ENCODE measurements around the gene RPS23. TPM values are rescaled to one million over a fixed set of nuclear protein-coding genes. Genes with fewer than 3 reads are reported as not detected.

The RPS23 gene
- total and polyA plus RNA-seq, 2 experiments from 2014 or later, result 2,261 to 3,526 TPM

DNA sequence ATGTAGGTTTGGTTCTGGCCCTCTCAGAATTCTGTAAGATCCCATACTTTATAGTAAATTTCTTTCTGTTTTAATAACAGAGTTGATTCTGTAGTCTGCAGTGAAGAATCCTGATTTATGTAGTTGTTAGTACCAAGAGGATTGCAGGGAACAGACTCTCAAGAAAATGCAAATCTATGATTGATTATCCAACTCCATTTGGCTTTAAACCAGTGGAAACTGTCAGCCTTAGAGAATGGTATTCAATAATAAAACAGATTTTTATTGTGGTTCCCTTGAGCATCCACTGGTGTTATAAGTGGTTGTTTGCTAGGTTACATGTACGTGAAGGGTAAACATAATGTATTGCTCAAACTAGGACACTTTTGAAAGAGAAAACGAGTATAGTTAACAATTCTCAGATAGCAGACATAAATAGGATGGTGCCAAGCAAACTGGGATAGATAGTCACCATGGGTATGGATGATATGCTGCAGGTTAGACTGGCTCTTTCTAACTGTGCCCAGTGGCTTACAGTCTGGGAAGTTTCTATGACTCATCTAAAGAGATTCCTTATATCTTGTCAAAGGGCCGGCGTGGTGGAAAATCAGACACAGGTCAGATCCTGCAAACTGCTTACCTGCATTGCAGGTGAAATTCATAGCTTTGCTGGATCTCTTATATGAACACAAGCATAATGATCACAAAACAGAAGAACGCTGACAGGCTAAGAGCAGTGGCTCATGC, 41.7 kb upstream of the RPS23 start:
- peaks cover 3% of the 10 kb centered on the region for H3K27me3 Mint-ChIP-seq (ENCODE audit: insufficient read depth, low read depth, poor library complexity)
- H3K4me1 Mint-ChIP-seq, result no peaks in the 10 kb centered on the region
- no peak for TF ChIP-seq JUNB (IDR thresholded peaks at IDR 0.05; ENCODE audit: unreplicated experiment)
- TF ChIP-seq, protein P1, sequence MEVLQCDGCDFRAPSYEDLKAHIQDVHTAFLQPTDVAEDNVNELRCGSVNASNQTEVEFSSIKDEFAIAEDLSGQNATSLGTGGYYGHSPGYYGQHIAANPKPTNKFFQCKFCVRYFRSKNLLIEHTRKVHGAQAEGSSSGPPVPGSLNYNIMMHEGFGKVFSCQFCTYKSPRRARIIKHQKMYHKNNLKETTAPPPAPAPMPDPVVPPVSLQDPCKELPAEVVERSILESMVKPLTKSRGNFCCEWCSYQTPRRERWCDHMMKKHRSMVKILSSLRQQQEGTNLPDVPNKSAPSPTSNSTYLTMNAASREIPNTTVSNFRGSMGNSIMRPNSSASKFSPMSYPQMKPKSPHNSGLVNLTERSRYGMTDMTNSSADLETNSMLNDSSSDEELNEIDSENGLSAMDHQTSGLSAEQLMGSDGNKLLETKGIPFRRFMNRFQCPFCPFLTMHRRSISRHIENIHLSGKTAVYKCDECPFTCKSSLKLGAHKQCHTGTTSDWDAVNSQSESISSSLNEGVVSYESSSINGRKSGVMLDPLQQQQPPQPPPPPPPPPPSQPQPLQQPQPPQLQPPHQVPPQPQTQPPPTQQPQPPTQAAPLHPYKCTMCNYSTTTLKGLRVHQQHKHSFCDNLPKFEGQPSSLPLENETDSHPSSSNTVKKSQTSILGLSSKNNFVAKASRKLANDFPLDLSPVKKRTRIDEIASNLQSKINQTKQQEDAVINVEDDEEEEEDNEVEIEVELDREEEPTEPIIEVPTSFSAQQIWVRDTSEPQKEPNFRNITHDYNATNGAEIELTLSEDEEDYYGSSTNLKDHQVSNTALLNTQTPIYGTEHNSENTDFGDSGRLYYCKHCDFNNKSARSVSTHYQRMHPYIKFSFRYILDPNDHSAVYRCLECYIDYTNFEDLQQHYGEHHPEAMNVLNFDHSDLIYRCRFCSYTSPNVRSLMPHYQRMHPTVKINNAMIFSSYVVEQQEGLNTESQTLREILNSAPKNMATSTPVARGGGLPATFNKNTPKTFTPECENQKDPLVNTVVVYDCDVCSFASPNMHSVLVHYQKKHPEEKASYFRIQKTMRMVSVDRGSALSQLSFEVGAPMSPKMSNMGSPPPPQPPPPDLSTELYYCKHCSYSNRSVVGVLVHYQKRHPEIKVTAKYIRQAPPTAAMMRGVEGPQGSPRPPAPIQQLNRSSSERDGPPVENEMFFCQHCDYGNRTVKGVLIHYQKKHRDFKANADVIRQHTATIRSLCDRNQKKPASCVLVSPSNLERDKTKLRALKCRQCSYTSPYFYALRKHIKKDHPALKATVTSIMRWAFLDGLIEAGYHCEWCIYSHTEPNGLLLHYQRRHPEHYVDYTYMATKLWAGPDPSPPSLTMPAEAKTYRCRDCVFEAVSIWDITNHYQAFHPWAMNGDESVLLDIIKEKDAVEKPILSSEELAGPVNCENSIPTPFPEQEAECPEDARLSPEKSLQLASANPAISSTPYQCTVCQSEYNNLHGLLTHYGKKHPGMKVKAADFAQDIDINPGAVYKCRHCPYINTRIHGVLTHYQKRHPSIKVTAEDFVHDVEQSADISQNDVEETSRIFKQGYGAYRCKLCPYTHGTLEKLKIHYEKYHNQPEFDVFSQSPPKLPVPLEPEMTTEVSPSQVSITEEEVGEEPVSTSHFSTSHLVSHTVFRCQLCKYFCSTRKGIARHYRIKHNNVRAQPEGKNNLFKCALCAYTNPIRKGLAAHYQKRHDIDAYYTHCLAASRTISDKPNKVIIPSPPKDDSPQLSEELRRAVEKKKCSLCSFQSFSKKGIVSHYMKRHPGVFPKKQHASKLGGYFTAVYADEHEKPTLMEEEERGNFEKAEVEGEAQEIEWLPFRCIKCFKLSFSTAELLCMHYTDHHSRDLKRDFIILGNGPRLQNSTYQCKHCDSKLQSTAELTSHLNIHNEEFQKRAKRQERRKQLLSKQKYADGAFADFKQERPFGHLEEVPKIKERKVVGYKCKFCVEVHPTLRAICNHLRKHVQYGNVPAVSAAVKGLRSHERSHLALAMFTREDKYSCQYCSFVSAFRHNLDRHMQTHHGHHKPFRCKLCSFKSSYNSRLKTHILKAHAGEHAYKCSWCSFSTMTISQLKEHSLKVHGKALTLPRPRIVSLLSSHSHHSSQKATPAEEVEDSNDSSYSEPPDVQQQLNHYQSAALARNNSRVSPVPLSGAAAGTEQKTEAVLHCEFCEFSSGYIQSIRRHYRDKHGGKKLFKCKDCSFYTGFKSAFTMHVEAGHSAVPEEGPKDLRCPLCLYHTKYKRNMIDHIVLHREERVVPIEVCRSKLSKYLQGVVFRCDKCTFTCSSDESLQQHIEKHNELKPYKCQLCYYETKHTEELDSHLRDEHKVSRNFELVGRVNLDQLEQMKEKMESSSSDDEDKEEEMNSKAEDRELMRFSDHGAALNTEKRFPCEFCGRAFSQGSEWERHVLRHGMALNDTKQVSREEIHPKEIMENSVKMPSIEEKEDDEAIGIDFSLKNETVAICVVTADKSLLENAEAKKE (CRISPR knock-in tag; IDR thresholded peaks at IDR 0.05), result no peak
- TF ChIP-seq, protein P2, sequence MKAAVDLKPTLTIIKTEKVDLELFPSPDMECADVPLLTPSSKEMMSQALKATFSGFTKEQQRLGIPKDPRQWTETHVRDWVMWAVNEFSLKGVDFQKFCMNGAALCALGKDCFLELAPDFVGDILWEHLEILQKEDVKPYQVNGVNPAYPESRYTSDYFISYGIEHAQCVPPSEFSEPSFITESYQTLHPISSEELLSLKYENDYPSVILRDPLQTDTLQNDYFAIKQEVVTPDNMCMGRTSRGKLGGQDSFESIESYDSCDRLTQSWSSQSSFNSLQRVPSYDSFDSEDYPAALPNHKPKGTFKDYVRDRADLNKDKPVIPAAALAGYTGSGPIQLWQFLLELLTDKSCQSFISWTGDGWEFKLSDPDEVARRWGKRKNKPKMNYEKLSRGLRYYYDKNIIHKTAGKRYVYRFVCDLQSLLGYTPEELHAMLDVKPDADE (IDR thresholded peaks at IDR 0.05), result no peak
- TF ChIP-seq NANOG (IDR thresholded peaks at IDR 0.05; ENCODE audit: borderline replicate concordance), result no peak
- no peak for TF ChIP-seq ZNF114 (CRISPR knock-in tag; IDR thresholded peaks at IDR 0.05)
- TF ChIP-seq ZNF331 (CRISPR knock-in tag; IDR thresholded peaks at IDR 0.05; ENCODE audit: low read depth), result no peak
- TF ChIP-seq, protein P3, sequence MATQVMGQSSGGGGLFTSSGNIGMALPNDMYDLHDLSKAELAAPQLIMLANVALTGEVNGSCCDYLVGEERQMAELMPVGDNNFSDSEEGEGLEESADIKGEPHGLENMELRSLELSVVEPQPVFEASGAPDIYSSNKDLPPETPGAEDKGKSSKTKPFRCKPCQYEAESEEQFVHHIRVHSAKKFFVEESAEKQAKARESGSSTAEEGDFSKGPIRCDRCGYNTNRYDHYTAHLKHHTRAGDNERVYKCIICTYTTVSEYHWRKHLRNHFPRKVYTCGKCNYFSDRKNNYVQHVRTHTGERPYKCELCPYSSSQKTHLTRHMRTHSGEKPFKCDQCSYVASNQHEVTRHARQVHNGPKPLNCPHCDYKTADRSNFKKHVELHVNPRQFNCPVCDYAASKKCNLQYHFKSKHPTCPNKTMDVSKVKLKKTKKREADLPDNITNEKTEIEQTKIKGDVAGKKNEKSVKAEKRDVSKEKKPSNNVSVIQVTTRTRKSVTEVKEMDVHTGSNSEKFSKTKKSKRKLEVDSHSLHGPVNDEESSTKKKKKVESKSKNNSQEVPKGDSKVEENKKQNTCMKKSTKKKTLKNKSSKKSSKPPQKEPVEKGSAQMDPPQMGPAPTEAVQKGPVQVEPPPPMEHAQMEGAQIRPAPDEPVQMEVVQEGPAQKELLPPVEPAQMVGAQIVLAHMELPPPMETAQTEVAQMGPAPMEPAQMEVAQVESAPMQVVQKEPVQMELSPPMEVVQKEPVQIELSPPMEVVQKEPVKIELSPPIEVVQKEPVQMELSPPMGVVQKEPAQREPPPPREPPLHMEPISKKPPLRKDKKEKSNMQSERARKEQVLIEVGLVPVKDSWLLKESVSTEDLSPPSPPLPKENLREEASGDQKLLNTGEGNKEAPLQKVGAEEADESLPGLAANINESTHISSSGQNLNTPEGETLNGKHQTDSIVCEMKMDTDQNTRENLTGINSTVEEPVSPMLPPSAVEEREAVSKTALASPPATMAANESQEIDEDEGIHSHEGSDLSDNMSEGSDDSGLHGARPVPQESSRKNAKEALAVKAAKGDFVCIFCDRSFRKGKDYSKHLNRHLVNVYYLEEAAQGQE (IDR thresholded peaks at IDR 0.05; ENCODE audit: unreplicated experiment), result no peak
- no peak for TF ChIP-seq CREB1 (CRISPR knock-in tag; IDR thresholded peaks at IDR 0.05; ENCODE audit: low read depth)
- TF ChIP-seq EZH2 (IDR thresholded peaks at IDR 0.05; ENCODE audit: low read depth, unreplicated experiment), result no peak
- no peak for TF ChIP-seq EZH2phosphoT487 (IDR thresholded peaks at IDR 0.05; ENCODE audit: unreplicated experiment)
- TF ChIP-seq STAT1 (IDR thresholded peaks at IDR 0.05; ENCODE audit: unreplicated experiment), result no peak
- TF ChIP-seq, protein P4, sequence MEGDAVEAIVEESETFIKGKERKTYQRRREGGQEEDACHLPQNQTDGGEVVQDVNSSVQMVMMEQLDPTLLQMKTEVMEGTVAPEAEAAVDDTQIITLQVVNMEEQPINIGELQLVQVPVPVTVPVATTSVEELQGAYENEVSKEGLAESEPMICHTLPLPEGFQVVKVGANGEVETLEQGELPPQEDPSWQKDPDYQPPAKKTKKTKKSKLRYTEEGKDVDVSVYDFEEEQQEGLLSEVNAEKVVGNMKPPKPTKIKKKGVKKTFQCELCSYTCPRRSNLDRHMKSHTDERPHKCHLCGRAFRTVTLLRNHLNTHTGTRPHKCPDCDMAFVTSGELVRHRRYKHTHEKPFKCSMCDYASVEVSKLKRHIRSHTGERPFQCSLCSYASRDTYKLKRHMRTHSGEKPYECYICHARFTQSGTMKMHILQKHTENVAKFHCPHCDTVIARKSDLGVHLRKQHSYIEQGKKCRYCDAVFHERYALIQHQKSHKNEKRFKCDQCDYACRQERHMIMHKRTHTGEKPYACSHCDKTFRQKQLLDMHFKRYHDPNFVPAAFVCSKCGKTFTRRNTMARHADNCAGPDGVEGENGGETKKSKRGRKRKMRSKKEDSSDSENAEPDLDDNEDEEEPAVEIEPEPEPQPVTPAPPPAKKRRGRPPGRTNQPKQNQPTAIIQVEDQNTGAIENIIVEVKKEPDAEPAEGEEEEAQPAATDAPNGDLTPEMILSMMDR (conservative IDR thresholded peaks at IDR 0.05; ENCODE audit: low read depth in 2 of 2), result no peak

More for the DNA sequence above, 41.7 kb upstream of the RPS23 start:
- Histone ChIP-seq H3K27ac (ENCODE audit: low read depth) (no peak overlapping the region), H2AFZ (no peak overlapping the region), H3K4me1 (ENCODE audit: insufficient read depth) (no peaks in the 10 kb centered on the region), H3K27me3 (ENCODE audit: insufficient read depth) (no peaks in the 10 kb centered on the region), H4K20me1 (replicated peaks; ENCODE audit: insufficient read depth) (no peaks in the 10 kb centered on the region), H3K4me2 (no peak overlapping the region), H3K4me3 (no peak overlapping the region), H3K79me2 (replicated peaks; ENCODE audit: insufficient read depth) (no peaks in the 10 kb centered on the region), H3K36me3 (ENCODE audit: insufficient read depth) (no peaks in the 10 kb centered on the region), H3F3A (replicated peaks; ENCODE audit: low read depth) (no peaks in the 10 kb centered on the region), H3K9me2 (ENCODE audit: insufficient read depth) (0 out of 2 replicates have a peak, but pooled peaks cover 4% of the 10 kb centered on the region)
- no peak overlapping the region for H3K27ac Mint-ChIP-seq
- DNase-seq (ENCODE audit: low spot score) (no peak), ATAC-seq (no peak)
- H3K36me3 Mint-ChIP-seq (ENCODE audit: low read depth), result no peaks in the 10 kb centered on the region
- no peaks in the 10 kb centered on the region for H3K9me3 Mint-ChIP-seq
- no peak overlapping the region for H3K4me3 Mint-ChIP-seq

All from GM23338 (cell line).